Neural cell (in vitro differentiated cells): ENCODE results near the gene PCMTD2.

Source experiments
- POLR2AphosphoS5 ChIP-seq: IDR thresholded peaks from 2 replicates; pipeline ENCODE4 v1.6.1; 2012
- TF ChIP-seq, protein P1 (sequence below): fragments of 450-650 bp; IDR thresholded peaks from 2 replicates; pipeline ENCODE4 v1.5.1; 2014; ENCODE audit warnings: antibody characterized with exemption, mild to moderate bottlenecking, moderate library complexity; ENCODE audit not compliant: poor library complexity, severe bottlenecking

GRCh38 chr20:64266988-64267387 is 11.4 kb downstream of the PCMTD2 start:
- TF ChIP-seq, protein P1, sequence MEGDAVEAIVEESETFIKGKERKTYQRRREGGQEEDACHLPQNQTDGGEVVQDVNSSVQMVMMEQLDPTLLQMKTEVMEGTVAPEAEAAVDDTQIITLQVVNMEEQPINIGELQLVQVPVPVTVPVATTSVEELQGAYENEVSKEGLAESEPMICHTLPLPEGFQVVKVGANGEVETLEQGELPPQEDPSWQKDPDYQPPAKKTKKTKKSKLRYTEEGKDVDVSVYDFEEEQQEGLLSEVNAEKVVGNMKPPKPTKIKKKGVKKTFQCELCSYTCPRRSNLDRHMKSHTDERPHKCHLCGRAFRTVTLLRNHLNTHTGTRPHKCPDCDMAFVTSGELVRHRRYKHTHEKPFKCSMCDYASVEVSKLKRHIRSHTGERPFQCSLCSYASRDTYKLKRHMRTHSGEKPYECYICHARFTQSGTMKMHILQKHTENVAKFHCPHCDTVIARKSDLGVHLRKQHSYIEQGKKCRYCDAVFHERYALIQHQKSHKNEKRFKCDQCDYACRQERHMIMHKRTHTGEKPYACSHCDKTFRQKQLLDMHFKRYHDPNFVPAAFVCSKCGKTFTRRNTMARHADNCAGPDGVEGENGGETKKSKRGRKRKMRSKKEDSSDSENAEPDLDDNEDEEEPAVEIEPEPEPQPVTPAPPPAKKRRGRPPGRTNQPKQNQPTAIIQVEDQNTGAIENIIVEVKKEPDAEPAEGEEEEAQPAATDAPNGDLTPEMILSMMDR = no peak
- no peak for TF ChIP-seq POLR2AphosphoS5
